H9 (cell line): ENCODE measurements around the gene NFAM1. TPM values are rescaled to one million over a fixed set of nuclear protein-coding genes. Genes with fewer than 3 reads are reported as not detected.

Experiments
- DNase-seq: peaks from one replicate; pipeline ENCODE4 v3.0.0-alpha.2; 2017
- H2AFZ ChIP-seq: one replicate; pipeline ENCODE4 v1.6.1; 2013; ENCODE audit warnings: mild to moderate bottlenecking, low read length, control low read depth, moderate library complexity
- H2AK5ac ChIP-seq: 2 replicates; pipeline ENCODE4 v1.6.1; 2013; ENCODE audit warnings: low read length, control low read depth, mixed read lengths; ENCODE audit not compliant: insufficient read length
- H2BK120ac ChIP-seq: one replicate; pipeline ENCODE4 v1.6.1; 2013; ENCODE audit warnings: low read depth, mild to moderate bottlenecking, low read length, control low read depth, inconsistent platforms; ENCODE audit not compliant: poor library complexity, severe bottlenecking
- H2BK12ac ChIP-seq: 2 replicates; pipeline ENCODE4 v1.6.1; 2013; ENCODE audit warnings: low read length, control low read depth, mixed read lengths, low read depth; ENCODE audit not compliant: insufficient read length
- H2BK15ac ChIP-seq: 2 replicates; pipeline ENCODE4 v1.6.1; 2013; ENCODE audit warnings: low read depth, low read length, control low read depth
- H2BK20ac ChIP-seq: one replicate; pipeline ENCODE4 v1.6.1; 2013; ENCODE audit warnings: low read depth, mild to moderate bottlenecking, low read length, control low read depth, inconsistent platforms; ENCODE audit not compliant: poor library complexity, severe bottlenecking
- H2BK5ac ChIP-seq: 2 replicates; pipeline ENCODE4 v1.6.1; 2013; ENCODE audit warnings: low read length, control low read depth, mixed read lengths; ENCODE audit not compliant: insufficient read length
- H3K14ac ChIP-seq: 2 replicates; pipeline ENCODE4 v1.6.1; 2013; ENCODE audit warnings: low read length, control low read depth; ENCODE audit not compliant: insufficient read depth
- H3K18ac ChIP-seq: 2 replicates; pipeline ENCODE4 v1.6.1; 2013; ENCODE audit warnings: low read depth, mild to moderate bottlenecking, mixed read lengths, low read length, control low read depth; ENCODE audit not compliant: insufficient read length
- H3K23ac ChIP-seq: 2 replicates; pipeline ENCODE4 v1.6.1; 2013; ENCODE audit warnings: low read length, control low read depth, mixed read lengths, low read depth; ENCODE audit not compliant: insufficient read length
- H3K23me2 ChIP-seq: 2 replicates; pipeline ENCODE4 v1.6.1; 2013; ENCODE audit warnings: low read depth, mild to moderate bottlenecking, mixed read lengths, low read length, control low read depth; ENCODE audit not compliant: insufficient read length, poor library complexity, severe bottlenecking
- H3K27ac ChIP-seq: 2 replicates; pipeline ENCODE4 v1.5.1; 2013; ENCODE audit warnings: low read length, control low read depth, mixed read lengths, low read depth; ENCODE audit not compliant: insufficient read length
- H3K27me3 ChIP-seq: 2 replicates; pipeline ENCODE4 v1.6.1; 2013; ENCODE audit warnings: low read length, control low read depth, inconsistent platforms; ENCODE audit not compliant: insufficient read depth
- H3K4ac ChIP-seq: 2 replicates; pipeline ENCODE4 v1.6.1; 2013; ENCODE audit warnings: low read depth, mild to moderate bottlenecking, control low read depth, inconsistent platforms, low read length, moderate library complexity
- H3K4me1 ChIP-seq: 2 replicates; pipeline ENCODE4 v1.6.1; 2013; ENCODE audit warnings: low read length, control low read depth, inconsistent platforms; ENCODE audit not compliant: insufficient read depth
- H3K4me2 ChIP-seq: 2 replicates; pipeline ENCODE4 v1.6.1; 2013; ENCODE audit warnings: low read length, control low read depth, mixed read lengths; ENCODE audit not compliant: insufficient read length, insufficient read depth
- H3K56ac ChIP-seq: 2 replicates; pipeline ENCODE4 v1.6.1; 2013; ENCODE audit warnings: low read depth, mild to moderate bottlenecking, mixed read lengths, low read length, control low read depth; ENCODE audit not compliant: insufficient read length
- H3K79me1 ChIP-seq: 2 replicates; pipeline ENCODE4 v1.6.1; 2013; ENCODE audit warnings: low read depth, mild to moderate bottlenecking, moderate library complexity, low read length, control low read depth, inconsistent platforms; ENCODE audit not compliant: insufficient read depth, poor library complexity, severe bottlenecking
- H3K79me2 ChIP-seq: 2 replicates; pipeline ENCODE4 v1.6.1; 2013; ENCODE audit warnings: low read length, control low read depth, inconsistent platforms; ENCODE audit not compliant: insufficient read depth
- H3K9ac ChIP-seq: 2 replicates; pipeline ENCODE4 v1.6.1; 2013; ENCODE audit warnings: low read length, control low read depth, mixed read lengths; ENCODE audit not compliant: insufficient read length; ENCODE audit errors: extremely low read depth
- H3K9me3 ChIP-seq: one replicate; pipeline ENCODE4 v1.6.1; 2013; ENCODE audit warnings: low read depth, low read length, inconsistent platforms; ENCODE audit not compliant: control insufficient read depth
- H3T11ph ChIP-seq: one replicate; pipeline ENCODE4 v1.6.1; 2013; ENCODE audit warnings: mild to moderate bottlenecking, low read length, control low read depth, inconsistent platforms
- H4K20me1 ChIP-seq: one replicate; pipeline ENCODE4 v1.6.1; 2013; ENCODE audit not compliant: control insufficient read depth, insufficient read length, insufficient read depth
- H4K5ac ChIP-seq: 2 replicates; pipeline ENCODE4 v1.6.1; 2013; ENCODE audit warnings: low read depth, mild to moderate bottlenecking, mixed read lengths, low read length, control low read depth; ENCODE audit not compliant: insufficient read length
- H4K8ac ChIP-seq: replicated peaks from 2 replicates; pipeline ENCODE4 v1.6.1; 2013; ENCODE audit warnings: low read length, control low read depth, mixed read lengths, low read depth; ENCODE audit not compliant: insufficient read length
- H4K91ac ChIP-seq: 2 replicates; pipeline ENCODE4 v1.6.1; 2013; ENCODE audit warnings: low read depth, mild to moderate bottlenecking, moderate library complexity, mixed read lengths, low read length, control low read depth; ENCODE audit not compliant: insufficient read length
- H3K27ac Mint-ChIP-seq, 3 experiments: 2 replicates in 2 of 3; 3 replicates in 1 of 3; pipeline ENCODE4 v1.8.0; 2020 to 2021; ENCODE audit warnings: mixed read lengths in 3 of 3, mild to moderate bottlenecking in 1 of 3, moderate library complexity in 1 of 3
- H3K27me3 Mint-ChIP-seq: 2 replicates; pipeline ENCODE4 v1.8.0; 2021; ENCODE audit warnings: low read depth, mild to moderate bottlenecking, moderate library complexity, mixed read lengths
- H3K36me3 Mint-ChIP-seq, 3 experiments: 2 replicates in 2 of 3; 3 replicates in 1 of 3; pipeline ENCODE4 v1.8.0; 2020 to 2021; ENCODE audit warnings: low read depth in 3 of 3, mixed read lengths in 3 of 3; ENCODE audit not compliant: insufficient read depth in 1 of 3
- H3K4me1 Mint-ChIP-seq, 2 experiments: 2 replicates each; pipeline ENCODE4 v1.8.0; 2020; ENCODE audit warnings: mixed read lengths in 2 of 2
- H3K4me3 Mint-ChIP-seq, 2 experiments: 2 replicates in 1 of 2; 3 replicates in 1 of 2; pipeline ENCODE4 v1.8.0; 2020 to 2021; ENCODE audit warnings: mild to moderate bottlenecking in 2 of 2, mixed read lengths in 2 of 2, moderate library complexity in 1 of 2
- H3K9me3 Mint-ChIP-seq, 2 experiments: 2 replicates in 1 of 2; 3 replicates in 1 of 2; pipeline ENCODE4 v1.8.0; 2020; ENCODE audit warnings: mild to moderate bottlenecking in 2 of 2, mixed read lengths in 2 of 2, moderate library complexity in 1 of 2
- CTCF ChIP-seq: fragments of 200-600 bp; sonication (generic); conservative IDR thresholded peaks from 3 replicates; pipeline ENCODE4 v1.8.0; 2021; ENCODE audit warnings: antibody characterized with exemption, mild to moderate bottlenecking
- WGBS: extraction: QIAGEN DNeasy Blood & Tissue Kit; methylation state at CpG from one replicate; pipeline ENCODE4 v1.1.7; 2013; ENCODE audit warnings: missing lambda C conversion rate, low lambda C conversion rate, mixed read lengths; ENCODE audit not compliant: insufficient read length; ENCODE audit errors: extremely low coverage; 5-methylcytosine and 5-hydroxymethylcytosine counted together
- total RNA-seq: library from RNA; stranded (reverse); gene quantifications from 2 replicates; pipeline ENCODE4 v1.2.1, GENCODE V29; 2021

NFAM1 gene
- total RNA-seq, 1 experiment from 2014 or later, result 0.68 TPM

GRCh38 chr22:42471441-42471840 is 39.2 kb upstream of the NFAM1 start:
- no peak overlapping the region for H3K18ac ChIP-seq
- no peak overlapping the region for H3K27ac ChIP-seq
- no peak overlapping the region for H2AFZ ChIP-seq
- H3K4me2 ChIP-seq, result no peak overlapping the region
- H3K56ac ChIP-seq, result no peak overlapping the region
- peaks cover 4 to 11% of the 10 kb centered on the region in 2 experiments; a peak in 3 of 4 replicates for H3K4me1 Mint-ChIP-seq
- DNase-seq, result no peak
- H2BK5ac ChIP-seq, result no peak overlapping the region
- no peak overlapping the region for H2AK5ac ChIP-seq
- H3K9me3 ChIP-seq, result no peaks in the 10 kb centered on the region
- no peak for TF ChIP-seq CTCF
- no peaks in the 10 kb centered on the region for H3K9me3 Mint-ChIP-seq
- peaks cover 27% of the 10 kb centered on the region for H3K27me3 Mint-ChIP-seq
- H3K4me1 ChIP-seq, result no peaks in the 10 kb centered on the region
- H2BK12ac ChIP-seq, result no peak overlapping the region
- no peak overlapping the region for H4K91ac ChIP-seq
- no peaks in the 10 kb centered on the region for H3K27me3 ChIP-seq
- no peaks in the 10 kb centered on the region for H3K36me3 Mint-ChIP-seq
- no CpG with 5 or more reads among the region's 1 CpG for WGBS
- no peak overlapping the region for H3K4ac ChIP-seq
- no peak overlapping the region for H3K27ac Mint-ChIP-seq
- H3K79me1 ChIP-seq, result no peaks in the 10 kb centered on the region
- H4K5ac ChIP-seq, result no peak overlapping the region
- no peak overlapping the region for H3K9ac ChIP-seq
- no peak overlapping the region for H2BK120ac ChIP-seq
- no peak overlapping the region for H2BK15ac ChIP-seq
- no peak overlapping the region for H2BK20ac ChIP-seq
- no peak overlapping the region for H4K8ac ChIP-seq
- H3K4me3 Mint-ChIP-seq, result no peak overlapping the region
- no peaks in the 10 kb centered on the region for H3K23me2 ChIP-seq
- H3K23ac ChIP-seq, result no peak overlapping the region
- H3K14ac ChIP-seq, result no peak overlapping the region
- H3K79me2 ChIP-seq, result no peaks in the 10 kb centered on the region
- no peak overlapping the region for H3T11ph ChIP-seq
- no peaks in the 10 kb centered on the region for H4K20me1 ChIP-seq
